Endothelial cell of umbilical vein (primary cell): ENCODE results near the gene AGFG2. TPM values are rescaled to one million over a fixed set of nuclear protein-coding genes. Genes with fewer than 3 reads are reported as not detected.

ENCODE experiments used
- BruUV-seq: library from RNA; stranded (reverse); fragments of 400-500 nt; replicated peaks from 2 replicates; lab custom pipeline; 2021; lab: Mats Ljungman, UMichigan
- CTCF ChIA-PET: fragments of 300-600, 350-600 bp; sonication (Branson Sonifier 250); formaldehyde crosslinking; loops from one replicate; lab custom pipeline; 2021; ENCODE audit warnings: antibody characterized with exemption, inconsistent platforms; lab: Charles Lee
- POLR2A ChIA-PET: fragments of 300-600, 350-600 bp; sonication (Branson Sonifier 250); formaldehyde crosslinking; loops from one replicate; lab custom pipeline; 2021; ENCODE audit warnings: antibody characterized with exemption, inconsistent platforms; lab: Charles Lee
- DNase-seq: peaks from one replicate; pipeline ENCODE4 v3.0.0-alpha.2; 2011; ENCODE audit warnings: low read depth, low spot score
- FAIRE-seq: peaks from 2 replicates; lab custom pipeline; 2011; peaks lifted over from hg19 to GRCh38; lab: Jason Lieb, UNC
- H2AFZ ChIP-seq: 2 replicates; pipeline ENCODE4 v1.6.0; 2012; ENCODE audit warnings: low read depth, low read length, control low read depth, inconsistent platforms
- H3K27ac ChIP-seq: 2 replicates; pipeline ENCODE4 v1.5.1; 2011; ENCODE audit warnings: low read depth, mild to moderate bottlenecking, control low read depth, low read length, moderate library complexity; ENCODE audit not compliant: insufficient read depth
- H3K27me3 ChIP-seq, 2 experiments: 2 replicates each; pipeline versions ENCODE4 v1.6.0 to v1.6.1; 2011; ENCODE audit warnings: low read length in 2 of 2, mixed read lengths in 1 of 2; ENCODE audit not compliant: control insufficient read depth in 2 of 2, insufficient read depth in 2 of 2
- H3K36me3 ChIP-seq, 2 experiments: 2 replicates in 1 of 2; 3 replicates in 1 of 2; pipeline ENCODE4 v1.5.1; 2011; ENCODE audit warnings: low read length in 2 of 2, mild to moderate bottlenecking in 1 of 2, moderate library complexity in 1 of 2; ENCODE audit not compliant: control insufficient read depth in 2 of 2, insufficient read depth in 2 of 2; ENCODE audit errors: extremely low read depth in 1 of 2
- H3K4me1 ChIP-seq: 3 replicates; pipeline ENCODE4 v1.5.1; 2011; ENCODE audit warnings: mild to moderate bottlenecking, low read length; ENCODE audit not compliant: control insufficient read depth, insufficient read depth; ENCODE audit errors: extremely low read depth
- H3K4me2 ChIP-seq: 2 replicates; pipeline ENCODE4 v1.6.1; 2011; ENCODE audit warnings: low read length, control low read depth, mixed read lengths; ENCODE audit not compliant: insufficient read depth
- H3K4me3 ChIP-seq, 3 experiments: fragments of 200-600 bp in 1 of 3; sonication (generic), shearing (Covaris generic) in 1 of 3; replicated peaks in 1 of 3; 2 replicates each; pipeline ENCODE4 v1.5.1; 2011 to 2016; ENCODE audit warnings: control low read depth in 3 of 3, low read length in 3 of 3, mild to moderate bottlenecking in 2 of 3, inconsistent platforms in 1 of 3, low read depth in 1 of 3, moderate library complexity in 1 of 3; ENCODE audit not compliant: insufficient read depth in 1 of 3
- H3K79me2 ChIP-seq: 2 replicates; pipeline ENCODE4 v1.6.0; 2012; ENCODE audit warnings: low read length, inconsistent platforms; ENCODE audit not compliant: control insufficient read depth, insufficient read depth
- H3K9ac ChIP-seq: replicated peaks from 2 replicates; pipeline ENCODE3; 2011; ENCODE audit warnings: low read length, control low read depth; ENCODE audit not compliant: insufficient read depth; ENCODE audit errors: extremely low read depth
- H3K9me1 ChIP-seq: replicated peaks from 3 replicates; pipeline ENCODE4 v1.6.0; 2011; ENCODE audit warnings: mild to moderate bottlenecking, low read length; ENCODE audit not compliant: control insufficient read depth, insufficient read depth; ENCODE audit errors: extremely low read depth
- H3K9me3 ChIP-seq: replicated peaks from 2 replicates; pipeline ENCODE4 v1.5.1; 2012; ENCODE audit warnings: low read length, inconsistent platforms; ENCODE audit not compliant: control insufficient read depth, insufficient read depth
- H4K20me1 ChIP-seq: replicated peaks from 2 replicates; pipeline ENCODE3; 2011; ENCODE audit warnings: mild to moderate bottlenecking, low read length; ENCODE audit not compliant: control insufficient read depth, insufficient read depth; ENCODE audit errors: extremely low read depth
- FOS ChIP-seq: IDR thresholded peaks from 2 replicates; pipeline ENCODE4 v1.6.1; 2011; ENCODE audit warnings: mild to moderate bottlenecking, low read length, moderate library complexity, borderline replicate concordance; ENCODE audit not compliant: insufficient read depth
- POLR2AphosphoS5 ChIP-seq: IDR thresholded peaks from 2 replicates; pipeline ENCODE4 v1.6.1; 2012; ENCODE audit warnings: low read depth, mild to moderate bottlenecking, control low read depth, low read length, moderate library complexity; ENCODE audit not compliant: insufficient read depth
- dilution Hi-C: fragments of 300-500 bp; cut with MboI; formaldehyde crosslinking; loops from one replicate; pipeline ENCODE4 v1.15.0; 2019; ENCODE audit warnings: low sequenced_read_pairs; ENCODE audit not compliant: extremely low pct_ligation_motif_present
- intact Hi-C: fragments of 100-400 bp; cut with micrococcal nuclease; formaldehyde crosslinking; loops from one replicate; pipeline ENCODE4 v1.10.0; 2022
- polyA plus RNA-seq, 4 experiments: library from polyadenylated mRNA; depleted of rRNA in 3 of 4; stranded (reverse) in 3 of 4; unstranded in 1 of 4; fragments of >200 nt; gene quantifications; 2 replicates each; pipeline versions ENCODE4 v1.2.1 to v1.2.3, GENCODE V29; 2011 to 2012; ENCODE audit warnings: missing spikeins in 1 of 4
- total RNA-seq: library from RNA; stranded (reverse); gene quantifications from 2 replicates; pipeline ENCODE4 v1.2.3, GENCODE V29; 2021

The AGFG2 gene
- total and polyA plus RNA-seq, 2 donors (not counting 3 experiments of a cell fraction or from before 2014, with no cell fraction given) = 33.6 to 44.6 TPM

- intact Hi-C loops (no loop called here), dilution Hi-C loops (no loop called here)
- DNase-seq = no peak
- Histone ChIP-seq H3K9me1 (no peaks in the 10 kb centered on the region), H3K36me3 (peaks cover 14 to 56% of the 10 kb centered on the region in 2 experiments), H3K4me3 (no peak overlapping the region), H3K27ac (no peak overlapping the region), H3K79me2 (peaks cover 5% of the 10 kb centered on the region), H3K9ac (no peak overlapping the region), H3K4me1 (no peaks in the 10 kb centered on the region), H3K27me3 (no peaks in the 10 kb centered on the region), H4K20me1 (no peaks in the 10 kb centered on the region), H3K4me2 (no peak overlapping the region), H2AFZ (no peak overlapping the region), H3K9me3 (no peaks in the 10 kb centered on the region)
- TF ChIP-seq POLR2AphosphoS5 = no peak
- BruUV-seq = no TSS peak
- CTCF ChIA-PET = interaction anchor here (0.6 to 1.8 kb wide), 5 partner anchors 12 to 256 kb away, joined by 3 to 6 read pairs (median 3); no protein-coding TSS in a partner anchor
- POLR2A ChIA-PET = interaction anchor here (1.7 kb wide), 1 partner anchor 9 kb away, joined by 6 read pairs; the partner anchor contains the start of genes FBXO24 and LRCH4
- no peak for FAIRE-seq
Observed at GRCh38 chr7:100577103-100577502, 38.1 kb downstream of the AGFG2 start.

GRCh38 chr7:100577507-100577906, 38.5 kb downstream of the AGFG2 start:
- Histone ChIP-seq H3K9me3 (no peaks in the 10 kb centered on the region), H3K9me1 (no peaks in the 10 kb centered on the region), H3K4me1 (peaks cover under 1% of the 10 kb centered on the region), H3K27ac (no peak overlapping the region), H3K9ac (no peak overlapping the region), H3K4me3 (no peak overlapping the region), H3K79me2 (peaks cover 9% of the 10 kb centered on the region), H4K20me1 (no peaks in the 10 kb centered on the region), H3K27me3 (no peaks in the 10 kb centered on the region), H3K4me2 (no peak overlapping the region), H3K36me3 (peaks cover 18 to 59% of the 10 kb centered on the region in 2 experiments), H2AFZ (no peak overlapping the region)
- FAIRE-seq (no peak), DNase-seq (no peak)
- BruUV-seq = no TSS peak
- dilution Hi-C loops (no loop called here), intact Hi-C loops (no loop called here)
- ChIA-PET CTCF (interaction anchor here (0.6 to 1.8 kb wide), 4 partner anchors 11 to 256 kb away, joined by 3 to 6 read pairs (median 4); no protein-coding TSS in a partner anchor), POLR2A (interaction anchor here (1.7 kb wide), 1 partner anchor 8 kb away, joined by 6 read pairs; the partner anchor contains the start of genes FBXO24 and LRCH4)
- TF ChIP-seq FOS = no peak
